GM21825 (cell line): ENCODE measurements around the gene PARP12.

ENCODE experiments used
- ATAC-seq: cut with Tn5 transposase; IDR thresholded peaks from one replicate; pipeline ENCODE4 v1.9.1; 2021; ENCODE audit warnings: mild to moderate bottlenecking, moderate library complexity; ENCODE audit not compliant: unreplicated experiment

PARP12 gene

GRCh38 chr7:140060243-140060630 is 2.5 kb downstream of the PARP12 start:
- no peak for ATAC-seq

GRCh38 chr7:140059273-140060242 is 3.2 kb downstream of the PARP12 start:
- no peak for ATAC-seq

DNA sequence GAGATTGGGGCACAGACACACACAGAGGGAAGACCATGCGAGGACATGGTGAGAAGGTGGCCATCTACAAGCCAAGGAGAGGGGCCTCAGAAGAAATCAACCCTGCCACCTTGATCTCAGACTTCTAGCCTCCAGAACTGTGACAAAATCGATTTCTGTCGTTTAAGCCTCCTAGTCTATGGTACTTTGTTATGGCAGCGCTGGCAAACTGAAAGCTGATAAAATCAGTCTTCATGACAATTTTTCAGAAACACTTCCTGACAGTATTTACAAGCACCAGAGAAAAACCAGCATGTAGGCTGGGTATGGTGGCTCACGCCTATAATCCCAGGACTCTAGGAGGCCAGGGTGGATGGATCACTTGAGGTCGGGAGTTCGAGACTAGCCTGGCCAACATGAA is 4.2 kb downstream of the PARP12 start:
- ATAC-seq: no peak

DNA sequence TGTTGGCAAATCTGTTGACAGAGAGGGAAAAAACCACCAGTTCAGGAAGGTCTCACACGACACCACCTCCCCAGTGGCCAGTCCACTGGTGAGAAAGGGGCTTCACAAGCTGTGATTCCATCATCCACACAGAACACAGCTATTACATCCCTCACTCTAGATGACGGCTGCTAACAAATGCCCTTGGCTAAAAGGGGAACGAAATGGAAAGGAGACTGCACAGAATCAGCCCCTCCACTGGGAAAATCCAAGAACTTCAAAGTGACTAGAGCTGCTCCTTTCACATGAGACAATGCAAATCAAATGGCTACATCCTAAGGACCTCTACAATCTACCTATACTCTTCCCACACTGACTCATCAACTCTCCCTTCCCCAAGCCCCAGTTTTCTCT is 5.6 kb downstream of the PARP12 start:
- ATAC-seq: no peak

DNA sequence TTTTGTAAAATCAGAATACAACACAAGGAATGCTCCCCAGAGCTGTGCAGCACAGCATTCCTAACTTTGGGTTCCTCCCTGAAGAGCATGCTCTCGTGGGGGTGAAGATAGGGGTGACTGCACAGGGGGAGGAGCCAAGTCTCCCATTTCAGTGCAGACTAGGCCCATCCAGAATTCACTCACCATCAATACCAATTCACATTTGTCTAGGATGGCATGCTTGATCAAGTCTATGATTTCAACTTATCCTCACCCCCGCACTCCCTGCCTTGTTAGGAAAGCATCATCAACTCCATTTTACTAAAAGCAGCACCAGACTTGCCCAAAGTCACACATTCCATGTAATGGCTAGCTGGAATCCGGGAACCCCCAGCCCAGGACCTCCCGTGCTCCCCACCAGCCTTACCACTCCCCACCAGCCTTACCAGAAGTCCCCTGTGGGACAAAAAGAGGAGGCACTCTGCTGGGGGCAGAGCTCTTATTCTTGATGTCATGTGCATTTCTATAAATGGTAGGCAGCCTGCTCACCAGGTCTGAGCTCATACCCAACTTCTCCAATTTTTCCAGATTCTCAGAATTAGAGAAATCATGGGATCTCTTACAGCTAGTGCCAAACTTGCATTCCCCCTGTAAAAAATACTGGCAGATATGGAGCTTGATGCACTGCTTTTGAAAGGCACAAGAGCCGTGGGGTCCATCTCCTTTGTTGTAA is 6.2 kb downstream of the PARP12 start:
- ATAC-seq: no peak

DNA sequence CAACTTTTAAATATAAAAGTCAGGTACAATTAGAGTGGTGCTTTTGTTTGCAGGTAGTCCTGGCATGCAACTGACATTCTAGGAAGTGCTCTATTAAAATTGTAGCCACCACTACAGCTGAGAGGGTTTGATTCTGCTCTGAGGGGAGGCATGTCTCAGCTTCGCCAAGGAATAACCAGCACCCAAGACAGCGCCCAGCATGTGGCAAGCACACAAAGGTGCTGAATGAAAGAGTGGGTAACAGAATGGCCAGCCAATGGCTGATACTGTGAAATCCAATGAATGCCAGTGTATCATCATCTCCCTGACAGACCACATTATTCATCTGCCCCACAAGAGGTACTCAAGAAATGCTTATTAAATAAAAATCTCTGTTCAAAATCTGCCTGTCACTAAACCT is 6.9 kb downstream of the PARP12 start:
- ATAC-seq: no peak

DNA sequence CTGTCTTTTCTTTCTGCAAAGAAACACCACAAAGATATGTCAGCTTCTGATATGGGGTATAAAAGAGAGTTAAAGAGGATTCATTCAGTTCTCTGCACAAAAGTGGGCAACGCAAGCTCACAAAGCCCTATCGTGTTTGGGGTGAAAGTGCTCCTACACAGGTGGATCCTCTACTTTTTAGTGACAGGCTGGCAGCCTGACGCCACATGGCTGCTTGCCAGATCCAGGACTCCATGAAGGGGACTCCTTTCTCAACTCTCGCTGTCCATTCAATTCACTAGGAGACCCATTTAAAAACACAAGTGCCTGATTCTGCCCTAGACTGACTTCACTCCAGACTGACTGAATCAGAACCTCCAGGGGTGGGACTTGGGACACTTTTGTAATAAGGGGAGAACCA is 8.0 kb downstream of the PARP12 start:
- no peak for ATAC-seq

- ATAC-seq: peak; percentile 92
These were observed 8.8 kb downstream of the PARP12 start for GRCh38 chr7:140053812-140054539.

DNA sequence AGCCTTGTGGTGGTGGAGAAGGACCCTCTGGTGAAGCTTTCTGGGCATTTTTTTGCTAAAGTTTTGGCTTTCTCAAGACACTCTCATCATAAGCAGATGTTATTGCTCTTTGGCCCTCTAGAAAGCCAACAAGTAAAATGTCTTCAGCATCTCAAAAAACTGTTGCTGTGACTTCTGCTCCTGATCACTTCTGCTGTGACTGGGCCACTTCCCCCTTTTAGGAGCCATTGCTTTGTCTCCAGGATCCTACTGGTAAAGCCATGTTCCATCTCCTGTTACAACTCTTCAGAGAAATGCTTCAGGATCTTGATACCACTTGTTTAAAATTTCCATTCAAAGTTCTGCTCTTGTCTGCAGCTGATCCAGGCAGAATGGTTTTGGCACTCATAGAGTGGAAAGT is 10.9 kb downstream of the PARP12 start:
- no peak for ATAC-seq

DNA sequence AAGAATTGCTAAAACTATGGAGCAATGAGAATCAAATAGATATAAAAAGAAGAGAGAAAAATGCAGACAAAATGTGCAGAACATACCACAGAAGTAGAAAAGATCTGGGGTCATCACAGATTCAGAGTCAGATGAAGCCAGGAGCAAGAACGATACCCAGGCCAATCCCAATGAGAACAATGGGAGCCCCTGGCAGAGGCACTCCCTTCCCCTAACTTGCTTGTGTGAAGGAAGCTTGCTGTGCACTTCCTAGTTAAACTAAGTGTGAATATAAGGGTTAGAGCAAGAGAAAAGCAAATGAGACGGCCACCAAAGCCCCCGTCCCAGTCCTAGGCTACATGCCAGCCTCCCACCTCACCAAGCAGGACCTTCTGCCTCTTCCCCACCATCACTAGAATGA is 12.7 kb downstream of the PARP12 start:
- no peak for ATAC-seq

DNA sequence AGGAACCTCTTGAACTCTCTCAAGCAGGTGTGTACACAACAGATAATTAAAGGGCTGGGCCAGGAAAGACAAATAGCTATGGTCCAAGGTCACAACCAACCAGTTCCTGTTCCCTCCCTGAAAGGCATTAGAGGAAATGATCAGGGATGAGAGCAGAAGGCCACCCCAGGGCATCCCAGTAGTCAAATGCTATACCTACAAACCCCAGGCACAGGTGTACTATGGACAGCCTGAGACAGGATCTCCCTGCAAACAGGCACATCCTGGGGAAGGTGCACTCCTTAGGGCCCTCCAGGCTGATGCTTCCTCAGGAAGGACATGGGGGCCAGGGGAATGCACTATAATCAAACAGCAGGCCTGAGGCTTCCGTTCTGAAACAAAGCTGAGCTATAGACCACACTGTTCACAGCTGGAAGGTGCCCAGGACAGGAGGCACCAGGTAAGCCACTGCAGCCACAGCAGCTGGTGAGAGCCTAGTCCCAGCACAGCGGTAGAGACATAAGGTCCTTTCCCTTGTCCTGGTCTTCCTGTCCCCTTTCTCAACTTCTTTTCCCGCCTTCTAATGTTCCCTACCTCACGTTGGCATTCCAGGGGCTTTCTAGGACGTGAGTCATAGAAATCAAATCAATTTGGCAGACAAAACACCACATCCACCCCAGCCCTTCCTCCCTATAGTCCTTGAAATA is 13.3 kb downstream of the PARP12 start:
- ATAC-seq: no peak

GRCh38 chr7:140048989-140049338 is 13.8 kb downstream of the PARP12 start:
- ATAC-seq: no peak

- ATAC-seq: no peak
These were observed 14.6 kb downstream of the PARP12 start for GRCh38 chr7:140048138-140048537.

GRCh38 chr7:140047197-140047596 is 15.6 kb downstream of the PARP12 start:
- ATAC-seq: no peak

DNA sequence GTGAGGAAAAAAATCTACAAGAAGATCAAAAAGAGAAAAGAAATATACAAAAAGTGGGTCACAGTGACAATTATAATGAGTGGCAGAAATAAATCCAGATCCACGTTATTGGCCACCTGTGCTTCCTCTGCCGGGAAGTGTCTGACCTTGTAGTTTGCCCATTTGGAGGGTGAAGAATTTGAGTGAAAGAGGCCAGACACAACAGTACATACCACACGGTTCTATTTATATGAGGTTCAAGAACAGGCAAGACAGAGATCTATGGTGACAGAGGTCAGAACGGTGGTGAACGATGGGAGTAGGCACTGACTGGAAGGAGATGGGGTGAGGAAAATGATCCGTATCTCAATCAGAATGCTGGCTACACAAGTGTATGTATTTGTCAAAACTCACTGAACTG is 17.1 kb downstream of the PARP12 start:
- ATAC-seq: no peak

GRCh38 chr7:140044251-140044650 is 18.5 kb downstream of the PARP12 start:
- no peak for ATAC-seq

GRCh38 chr7:140042386-140042670 is 20.4 kb downstream of the PARP12 start:
- ATAC-seq: no peak

DNA sequence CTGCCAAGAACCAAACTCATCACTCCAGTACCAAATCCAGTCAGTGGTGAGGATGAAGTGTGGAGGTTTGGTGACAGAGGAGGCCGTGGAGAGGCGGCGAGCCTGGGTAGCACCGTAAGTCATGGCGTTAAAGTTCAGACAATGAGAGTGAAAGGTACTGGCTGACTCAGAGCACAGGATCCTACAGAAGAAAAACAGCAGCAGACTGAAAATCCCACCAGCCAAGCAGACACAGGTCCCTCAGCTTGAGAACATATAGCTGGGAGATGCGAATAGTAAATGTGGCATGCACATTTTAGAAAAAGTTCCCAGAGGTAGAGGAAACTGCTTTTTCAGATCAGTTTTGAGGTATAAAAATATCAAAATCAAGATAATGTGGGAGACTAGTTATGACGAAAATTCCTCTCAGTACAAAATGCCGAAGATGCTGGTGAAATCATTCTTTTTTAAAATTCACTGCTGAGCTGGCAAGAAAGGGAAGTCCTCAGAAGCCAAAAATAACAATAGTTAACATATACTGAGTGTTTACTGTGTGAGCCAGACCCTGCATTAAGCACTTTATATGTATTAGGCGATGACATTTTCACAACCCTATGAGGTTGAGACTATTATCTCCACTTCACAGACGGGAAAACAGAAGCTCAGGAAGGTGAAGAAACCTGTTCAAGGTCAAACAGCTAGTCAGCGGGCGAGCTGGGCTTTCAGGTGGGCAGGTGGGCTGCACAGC is 20.9 kb downstream of the PARP12 start:
- ATAC-seq: no peak

GRCh38 chr7:140039896-140040295 is 22.9 kb downstream of the PARP12 start:
- ATAC-seq: no peak

DNA sequence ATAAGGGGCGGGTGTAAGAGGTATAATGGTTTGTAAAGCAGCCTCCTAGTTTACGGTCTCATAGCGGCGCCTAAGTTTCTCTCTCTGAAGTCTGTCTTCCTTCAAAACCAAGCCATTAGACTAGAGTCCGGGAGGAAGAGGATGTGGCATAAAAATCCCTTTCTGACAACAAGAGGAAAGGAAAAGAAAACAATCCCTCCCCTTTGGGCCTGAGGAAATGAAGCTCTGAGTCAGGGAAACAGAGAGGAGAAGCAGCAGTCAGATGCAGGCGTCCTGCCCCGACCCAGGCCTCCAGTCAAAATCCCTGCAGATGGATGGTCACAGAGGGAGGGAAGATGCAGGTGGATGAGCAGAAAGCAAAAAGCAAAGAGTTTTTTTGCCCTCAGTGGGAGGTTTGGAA is 23.7 kb downstream of the PARP12 start:
- no peak for ATAC-seq
